Measurements from ENCODE around the gene PACSIN1. TPM values are rescaled to one million over a fixed set of nuclear protein-coding genes. Genes with fewer than 3 reads are reported as not detected.

The PACSIN1 gene
- total and polyA plus RNA-seq, 7 donors: 0.36 to 1.9 (median 0.68) TPM; not detected in 2

GRCh38 chr6:34563513-34563870 is 97.6 kb downstream of the PACSIN1 start:
- DNase-seq: no peak
- Histone ChIP-seq H3K27me3 (peaks cover 0 to 18% (median 8%) of the 10 kb centered on the region in 3 donors), H3K4me1 (no peaks in the 10 kb centered on the region), H3K27ac (no peak overlapping the region), H3K36me3 (no peaks in the 10 kb centered on the region), H3K9me3 (peaks cover 0 to 1% (median under 1%) of the 10 kb centered on the region in 4 donors), H3K4me3 (no peak overlapping the region)
- intact Hi-C loops (cut with DNase I): no loop called here
- no peak for TF ChIP-seq EP300 (IDR thresholded peaks at IDR 0.05)
- no peak for TF ChIP-seq CTCF (IDR thresholded peaks at IDR 0.05)
- no peak for TF ChIP-seq POLR2AphosphoS5 (IDR thresholded peaks at IDR 0.05)
- TF ChIP-seq POLR2A (IDR thresholded peaks at IDR 0.05): no peak
- WGBS, 2 donors: 74 to 86% methylated on average over 7 of the region's 7 CpGs

DNA sequence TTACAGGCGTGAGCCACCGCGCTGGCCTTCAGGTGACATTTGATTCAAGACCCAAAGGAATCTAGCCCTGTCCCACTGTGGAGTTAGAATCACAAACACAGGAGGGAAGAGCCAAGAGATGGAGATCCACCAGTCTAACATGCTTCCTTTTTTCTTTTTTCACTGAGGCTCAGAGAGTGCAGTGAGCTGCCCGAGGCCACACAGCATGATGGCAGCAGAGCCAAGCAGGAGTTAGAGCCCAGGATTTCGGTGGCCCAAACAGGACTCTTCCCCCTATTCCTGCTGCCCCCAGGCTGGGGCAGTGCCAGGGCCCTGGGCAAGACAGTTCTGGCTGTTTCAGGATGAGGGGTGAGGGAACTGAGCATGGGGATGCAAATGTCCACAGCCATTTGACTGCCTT is 98.3 kb downstream of the PACSIN1 start:
- Histone ChIP-seq H3K4me1 (no peaks in the 10 kb centered on the region), H3K9me3 (no peaks in the 10 kb centered on the region), H3K4me3 (no peak overlapping the region), H3K36me3 (no peaks in the 10 kb centered on the region), H3K27me3 (peaks cover 0 to 25% (median 15%) of the 10 kb centered on the region in 3 donors), H3K27ac (no peak overlapping the region)
- intact Hi-C loops (cut with DNase I): no loop called here
- TF ChIP-seq EP300 (IDR thresholded peaks at IDR 0.05) (no peak), CTCF (IDR thresholded peaks at IDR 0.05) (no peak), POLR2A (IDR thresholded peaks at IDR 0.05) (no peak), POLR2AphosphoS5 (IDR thresholded peaks at IDR 0.05) (no peak)
- DNase-seq: no peak
- 94 to 97% methylated on average over 5 of the region's 5 CpGs for WGBS, 2 donors

DNA sequence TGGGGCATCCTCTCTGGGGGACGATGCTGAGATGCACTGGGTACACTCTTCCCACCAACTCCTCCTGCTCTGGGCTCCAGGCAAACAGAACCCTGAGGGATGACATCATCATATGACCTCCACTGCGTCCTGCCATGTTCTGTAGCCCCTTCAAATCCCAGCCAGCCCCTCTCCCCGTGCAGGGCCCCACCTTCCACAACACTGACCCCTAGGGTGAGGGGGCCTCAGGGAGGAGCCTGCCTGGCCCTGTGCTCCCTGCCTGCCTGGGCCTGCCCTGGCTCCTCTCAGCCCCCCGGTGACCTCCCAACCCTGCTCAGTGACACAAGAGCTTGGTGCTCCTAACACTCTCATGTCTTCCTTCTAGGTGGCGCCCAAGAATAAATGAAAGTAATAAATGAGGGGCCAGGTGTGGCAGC is 99.9 kb downstream of the PACSIN1 start:
- 62 to 70% methylated on average over 5 of the region's 5 CpGs for WGBS, 2 donors
- Histone ChIP-seq H3K36me3 (no peaks in the 10 kb centered on the region), H3K9me3 (no peaks in the 10 kb centered on the region), H3K27ac (no peak overlapping the region), H3K4me1 (no peaks in the 10 kb centered on the region), H3K4me3 (no peak overlapping the region), H3K27me3 (peaks cover 0 to 33% (median 22%) of the 10 kb centered on the region in 3 donors)
- intact Hi-C loops (cut with DNase I): no loop called here
- no peak for TF ChIP-seq POLR2A (IDR thresholded peaks at IDR 0.05)
- TF ChIP-seq EP300 (IDR thresholded peaks at IDR 0.05): no peak
- TF ChIP-seq CTCF (IDR thresholded peaks at IDR 0.05): no peak
- TF ChIP-seq POLR2AphosphoS5 (IDR thresholded peaks at IDR 0.05): no peak
- DNase-seq: no peak

DNA sequence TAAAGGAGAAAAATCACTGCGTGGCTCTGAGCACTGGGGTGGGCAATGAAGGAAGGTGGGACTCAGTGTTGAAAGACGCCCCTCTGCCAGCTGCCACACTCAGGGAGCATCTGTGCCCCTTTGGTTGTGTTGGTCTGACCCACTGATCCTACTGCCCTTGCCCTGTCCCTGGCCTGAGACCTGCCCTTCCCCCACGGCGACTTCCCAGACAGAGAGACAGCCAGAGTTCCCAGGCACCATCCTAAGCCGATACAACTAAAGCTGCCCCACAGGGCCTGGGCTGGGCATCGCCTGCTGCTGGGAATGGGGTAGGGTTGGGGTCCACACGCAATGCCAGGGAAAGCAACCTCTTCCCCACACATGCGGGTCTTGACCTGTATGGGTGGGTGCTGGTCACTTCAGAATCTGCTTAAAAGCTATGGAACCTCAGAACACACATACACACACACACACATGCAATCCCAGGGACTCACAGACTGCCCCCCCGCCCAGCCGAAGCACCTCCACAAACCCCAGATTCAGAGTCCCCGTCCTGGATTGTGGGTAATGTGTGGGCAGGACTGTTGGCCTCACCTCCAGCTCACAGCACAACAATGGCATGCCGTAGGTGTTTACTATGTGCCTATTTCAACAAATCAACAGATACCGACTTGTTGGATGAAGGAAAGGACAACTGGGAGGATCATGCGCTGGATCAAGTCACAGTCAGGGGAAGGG is 101.1 kb downstream of the PACSIN1 start:
- H3K4me1 ChIP-seq: no peaks in the 10 kb centered on the region
- H3K36me3 ChIP-seq: no peaks in the 10 kb centered on the region
- intact Hi-C loops (cut with DNase I): no loop called here
- WGBS, 2 donors: 73 to 87% methylated on average over 14 of the region's 14 CpGs
- no peak overlapping the region for H3K27ac ChIP-seq
- TF ChIP-seq POLR2AphosphoS5 (IDR thresholded peaks at IDR 0.05) (no peak), EP300 (IDR thresholded peaks at IDR 0.05) (no peak)
- no peak for DNase-seq
- no peak overlapping the region for H3K4me3 ChIP-seq
- H3K27me3 ChIP-seq: peaks cover 0 to 42% (median 22%) of the 10 kb centered on the region in 3 donors
- H3K9me3 ChIP-seq: no peaks in the 10 kb centered on the region

- no peaks in the 10 kb centered on the region for H3K4me1 ChIP-seq
- intact Hi-C loops (cut with DNase I): no loop called here
- DNase-seq: no peak
- no peak overlapping the region for H3K27ac ChIP-seq
- no peaks in the 10 kb centered on the region for H3K9me3 ChIP-seq
- WGBS, 2 donors: 50 to 63% methylated on average over 12 of the region's 12 CpGs
- TF ChIP-seq POLR2A (IDR thresholded peaks at IDR 0.05) (no peak), CTCF (IDR thresholded peaks at IDR 0.05) (no peak), EP300 (IDR thresholded peaks at IDR 0.05) (no peak), POLR2AphosphoS5 (IDR thresholded peaks at IDR 0.05) (no peak)
- no peaks in the 10 kb centered on the region for H3K36me3 ChIP-seq
- H3K27me3 ChIP-seq: peaks cover 0 to 49% (median 22%) of the 10 kb centered on the region in 3 donors
- no peak overlapping the region for H3K4me3 ChIP-seq
Measured at GRCh38 chr6:34568341-34569201, 102.7 kb downstream of the PACSIN1 start.
